Bronchial epithelial cell (primary cell): Measurements from ENCODE around the gene SHROOM3. TPM values are rescaled to one million over a fixed set of nuclear protein-coding genes. Genes with fewer than 3 reads are reported as not detected.

Experiments
- DNase-seq: peaks from one replicate; pipeline ENCODE4 v3.0.0-alpha.2; 2010; ENCODE audit warnings: low read depth
- FAIRE-seq: peaks from 2 replicates; lab custom pipeline; 2011; peaks lifted over from hg19 to GRCh38; lab: Jason Lieb, UNC
- H3K27me3 ChIP-seq: 2 replicates; pipeline ENCODE4 v1.5.1; 2011; ENCODE audit warnings: low read length; ENCODE audit not compliant: control insufficient read depth, insufficient read depth
- H3K36me3 ChIP-seq: 2 replicates; pipeline ENCODE4 v1.5.1; 2011; ENCODE audit warnings: low read length; ENCODE audit not compliant: control insufficient read depth, insufficient read depth
- H3K4me3 ChIP-seq: 2 replicates; pipeline ENCODE4 v1.5.1; 2011; ENCODE audit warnings: mild to moderate bottlenecking, low read depth, low read length, control low read depth
- CTCF ChIP-seq: IDR thresholded peaks from 2 replicates; pipeline ENCODE4 v1.5.1; 2011; ENCODE audit warnings: mild to moderate bottlenecking, moderate library complexity, low read length, control low read depth, inconsistent platforms; ENCODE audit not compliant: insufficient read depth, severe bottlenecking
- total RNA-seq: library from RNA; depleted of rRNA; stranded (reverse); fragments of >200 nt; gene quantifications from 2 replicates; pipeline ENCODE4 v1.2.1, GENCODE V29; 2014

Gene SHROOM3
- 6.3 and 8.6 TPM in 2 replicates for total RNA-seq

- FAIRE-seq (no peak), DNase-seq (peak; percentile 52)
- Histone ChIP-seq H3K27me3 (no peaks in the 10 kb centered on the region), H3K36me3 (no peaks in the 10 kb centered on the region), H3K4me3 (no peak within 1 kb of the TSS)
- no peak for TF ChIP-seq CTCF
Measured at GRCh38 chr4:76434901-76435527, at the start of gene SHROOM3. Gene SHROOM3 (plus strand): TSS chr4:76435229. CDS start chr4:76436053, 824 bp downstream.

GRCh38 chr4:76385974-76386373 is 49.1 kb upstream of the SHROOM3 start:
- no peaks in the 10 kb centered on the region for H3K36me3 ChIP-seq
- no peak overlapping the region for H3K4me3 ChIP-seq
- DNase-seq (no peak), FAIRE-seq (no peak)
- no peak for TF ChIP-seq CTCF
- no peaks in the 10 kb centered on the region for H3K27me3 ChIP-seq

- TF ChIP-seq CTCF = no peak
- no peak for FAIRE-seq
- H3K27me3 ChIP-seq = no peaks in the 10 kb centered on the region
- H3K4me3 ChIP-seq = no peak overlapping the region
- H3K36me3 ChIP-seq = no peaks in the 10 kb centered on the region
- no peak for DNase-seq
Measured at GRCh38 chr4:76386566-76387305, 48.3 kb upstream of the SHROOM3 start.

GRCh38 chr4:76388160-76388908 is 46.7 kb upstream of the SHROOM3 start:
- DNase-seq (peak; percentile 98), FAIRE-seq (peak; percentile 99)
- Histone ChIP-seq H3K36me3 (no peaks in the 10 kb centered on the region), H3K4me3 (no peak overlapping the region), H3K27me3 (no peaks in the 10 kb centered on the region)
- no peak for TF ChIP-seq CTCF

- H3K36me3 ChIP-seq = no peaks in the 10 kb centered on the region
- TF ChIP-seq CTCF = no peak
- FAIRE-seq (no peak), DNase-seq (no peak)
- H3K4me3 ChIP-seq = no peak overlapping the region
- H3K27me3 ChIP-seq = no peaks in the 10 kb centered on the region
Measured at GRCh38 chr4:76401654-76402053, 33.4 kb upstream of the SHROOM3 start.
